GM12878 (cell line): ENCODE results near the gene FAM50A. TPM values are rescaled to one million over a fixed set of nuclear protein-coding genes. Genes with fewer than 3 reads are reported as not detected.

ENCODE experiments used
- ATAC-seq: fragments of 200-7000 bp; cut with Tn5 transposase; 3 replicates; pipeline ENCODE4 v1.9.1; 2020; ENCODE audit warnings: mild to moderate bottlenecking, moderate library complexity
- BruUV-seq: library from RNA; stranded (reverse); fragments of 400-500 nt; replicated peaks from 2 replicates; lab custom pipeline; 2021; lab: Mats Ljungman, UMichigan
- CTCF ChIA-PET: fragments of 300-600 bp; sonication (Branson Sonifier 250); formaldehyde crosslinking; extraction: SDS; loops from one replicate; lab custom pipeline; 2021; ENCODE audit warnings: inconsistent platforms; lab: Yijun Ruan, JAX
- POLR2A ChIA-PET: fragments of 350-600 bp; formaldehyde crosslinking; extraction: SDS; loops from one replicate; lab custom pipeline; 2021; ENCODE audit warnings: inconsistent platforms; lab: Charles Lee
- RAD21 ChIA-PET: fragments of 300-600 bp; sonication (Branson Sonifier 250); formaldehyde crosslinking; loops from one replicate; lab custom pipeline; 2023; ENCODE audit warnings: antibody characterized with exemption; ENCODE audit not compliant: unreplicated experiment; lab: Charles Lee
- SMC1A ChIA-PET: fragments of 300-600 bp; sonication (Branson Sonifier 250); formaldehyde crosslinking; loops from one replicate; lab custom pipeline; 2023; ENCODE audit not compliant: unreplicated experiment, uncharacterized antibody; lab: Charles Lee
- DNase-seq: peaks from one replicate; pipeline ENCODE4 v3.0.0-alpha.2; 2011; ENCODE audit warnings: low read depth, low spot score
- FAIRE-seq: peaks from 3 replicates; lab custom pipeline; 2011; peaks lifted over from hg19 to GRCh38; lab: Jason Lieb, UNC
- H2AFZ ChIP-seq: 2 replicates; pipeline ENCODE4 v1.6.0; 2011; ENCODE audit warnings: low read depth, low read length, control low read depth; ENCODE audit not compliant: control insufficient read depth
- H3K27ac ChIP-seq: 2 replicates; pipeline ENCODE4 v1.5.1; 2011; ENCODE audit warnings: control low read depth; ENCODE audit not compliant: control insufficient read depth, insufficient read depth
- H3K27me3 ChIP-seq, 2 experiments: replicated peaks in 1 of 2; 2 replicates each; pipeline versions ENCODE4 v1.6.0 to v1.6.1; 2011; ENCODE audit warnings: low read length in 1 of 2; ENCODE audit not compliant: control insufficient read depth in 2 of 2, insufficient read depth in 2 of 2
- H3K36me3 ChIP-seq, 2 experiments: 2 replicates each; pipeline ENCODE4 v1.5.1; 2011; ENCODE audit warnings: low read length in 1 of 2; ENCODE audit not compliant: control insufficient read depth in 2 of 2, insufficient read depth in 2 of 2
- H3K4me1 ChIP-seq: 2 replicates; pipeline ENCODE4 v1.6.1; 2011; ENCODE audit warnings: mild to moderate bottlenecking, low read length, moderate library complexity, mixed read lengths; ENCODE audit not compliant: control insufficient read depth, insufficient read depth
- H3K4me2 ChIP-seq: 2 replicates; pipeline ENCODE4 v1.6.0; 2011; ENCODE audit warnings: control low read depth; ENCODE audit not compliant: control insufficient read depth, insufficient read depth
- H3K4me3 ChIP-seq: fragments of 200-600 bp; sonication (generic); 2 replicates; pipeline ENCODE4 v1.5.1; 2016
- H3K79me2 ChIP-seq: 2 replicates; pipeline ENCODE4 v1.6.0; 2011; ENCODE audit warnings: low read length; ENCODE audit not compliant: control insufficient read depth, insufficient read depth
- H3K9ac ChIP-seq: 2 replicates; pipeline ENCODE4 v1.8.0; 2011; ENCODE audit warnings: low read length, control low read depth, mixed read lengths; ENCODE audit not compliant: control insufficient read depth, insufficient read depth
- H3K9me3 ChIP-seq: replicated peaks from 3 replicates; pipeline ENCODE4 v1.5.1; 2011; ENCODE audit warnings: mild to moderate bottlenecking, low read length; ENCODE audit not compliant: control insufficient read depth, insufficient read depth
- H4K20me1 ChIP-seq: 2 replicates; pipeline ENCODE4 v1.6.0; 2011; ENCODE audit not compliant: control insufficient read depth, insufficient read depth
- CBX3 ChIP-seq: fragments of 200-600 bp; sonication (generic); IDR thresholded peaks from 2 replicates; pipeline ENCODE4 v1.6.1; 2016; ENCODE audit warnings: low read depth, borderline replicate concordance
- CEBPB ChIP-seq, 2 experiments: fragments of 150-350 bp in 1 of 2; IDR thresholded peaks; 2 replicates each; pipeline ENCODE4 v1.6.1; 2012 to 2014; ENCODE audit warnings: low read depth in 2 of 2, low read length in 2 of 2, borderline replicate concordance in 1 of 2, inconsistent platforms in 1 of 2
- JUNB ChIP-seq: IDR thresholded peaks from 2 replicates; pipeline ENCODE4 v1.6.1; 2016; ENCODE audit warnings: antibody characterized with exemption, mild to moderate bottlenecking
- LARP7 ChIP-seq: fragments of 450-650 bp; IDR thresholded peaks from 2 replicates; pipeline ENCODE4 v1.6.1; 2017; ENCODE audit warnings: mild to moderate bottlenecking
- PML ChIP-seq: IDR thresholded peaks from 2 replicates; pipeline ENCODE4 v1.6.1; 2012; ENCODE audit warnings: low read length, inconsistent platforms
- PRDM15 ChIP-seq: fragments of 450-650 bp; formaldehyde crosslinking; IDR thresholded peaks from 2 replicates; pipeline ENCODE4 v1.4.0; 2020; ENCODE audit warnings: mild to moderate bottlenecking, moderate library complexity
- RAD51 ChIP-seq: fragments of 450-650 bp; IDR thresholded peaks from 2 replicates; pipeline ENCODE4 v1.6.1; 2016; ENCODE audit warnings: moderate library complexity, mild to moderate bottlenecking, inconsistent platforms
- TCF3 ChIP-seq: IDR thresholded peaks from 2 replicates; pipeline ENCODE4 v1.6.1; 2012; ENCODE audit warnings: low read depth, mild to moderate bottlenecking, low read length, borderline replicate concordance; ENCODE audit not compliant: insufficient read depth
- WGBS: methylation state at CpG from one replicate; pipeline ENCODE4 v1.1.6; 2016; ENCODE audit warnings: low lambda C conversion rate; ENCODE audit not compliant: insufficient replicate concordance, insufficient coverage; ENCODE audit errors: missing lambda C conversion rate; 5-methylcytosine and 5-hydroxymethylcytosine counted together
- in situ Hi-C: fragments of 300-500 bp; cut with MboI; formaldehyde crosslinking; loops from 9 replicates; pipeline ENCODE4 v1.14.3; 2018; ENCODE audit warnings: mixed read lengths
- intact Hi-C: fragments of 100-400 bp; cut with micrococcal nuclease; formaldehyde crosslinking; loops from one replicate; pipeline ENCODE4 v1.14.2; 2022; ENCODE audit not compliant: unreplicated experiment
- polyA plus RNA-seq, 11 experiments: library from polyadenylated mRNA; depleted of rRNA in 4 of 11; unstranded in 6 of 11; stranded (reverse) in 5 of 11; fragments of >200 nt; fragmentation: Nextera tagmentation in 4 of 11; fragmentation: Illumina TruSeq in 1 of 11; extraction: Ambion mirVana in 4 of 11; extraction: Trizol in 1 of 11; gene quantifications; 1 replicate in 1 of 11; 2 replicates in 10 of 11; pipeline versions ENCODE4 v1.2.1 to v1.2.3, GENCODE V29; 2011 to 2016; ENCODE audit warnings: inconsistent platforms in 2 of 11, missing spikeins in 2 of 11, low read depth in 1 of 11
- total RNA-seq, 4 experiments: library from RNA; depleted of rRNA in 3 of 4; stranded (reverse); fragments of >200 nt in 3 of 4; fragmentation: Illumina TruSeq in 1 of 4; extraction: Trizol in 1 of 4; gene quantifications; 2 replicates each; pipeline versions ENCODE4 v1.2.1 to v1.2.3, GENCODE V29; 2013 to 2021

Gene FAM50A
- total and polyA plus RNA-seq, 10 of the 15 experiments (the other 5 are each of a cell fraction or from before 2014, with no cell fraction given) = 4.2 to 46.7 (median 34.6) TPM

- ChIA-PET RAD21 (interaction anchor here (0.8 kb wide), 2 partner anchors 9 to 48 kb away, joined by 3 to 4 read pairs; no protein-coding TSS in a partner anchor), SMC1A (no interaction called here), CTCF (no interaction called here), POLR2A (interaction anchor here (0.7 to 1.4 kb wide), 4 partner anchors 9 to 20 kb away, joined by 3 to 7 read pairs (median 3); partner anchors contain the start of gene UBL4A)
- no peak for TF ChIP-seq JUNB
- TF ChIP-seq CEBPB (IDR thresholded peaks at IDR 0.05; ENCODE audit: borderline replicate concordance in 1 of 2, low read depth in 2 of 2, low read length in 2 of 2) = no peak
- TF ChIP-seq LARP7 = no peak
- no peak for TF ChIP-seq CBX3
- TF ChIP-seq PML = no peak
- no peak for TF ChIP-seq PRDM15 (CRISPR knock-in tag)
- no peak for TF ChIP-seq TCF3
- no peak for TF ChIP-seq RAD51
- no peak overlapping the region for H2AFZ ChIP-seq
- no peaks in the 10 kb centered on the region for H3K27me3 ChIP-seq
- ATAC-seq (no peak), FAIRE-seq (no peak), DNase-seq (no peak)
- intact Hi-C loops (loop anchor here (2.0 to 5.0 kb wide), 3 partner anchors 39 to 67 kb away; partner anchors contain the start of genes FAM3A, GDI1 and TAFAZZIN), in situ Hi-C loops (no loop called here)
- H3K36me3 ChIP-seq = no peaks in the 10 kb centered on the region
- no peak overlapping the region for H3K27ac ChIP-seq
- H3K9me3 ChIP-seq = no peaks in the 10 kb centered on the region; the same call in 2 of the 3 replicates
- peak overlapping the region; percentile 58; the same call in 1 of the 2 replicates for H3K4me3 ChIP-seq
- H3K9ac ChIP-seq = peak overlapping the region; percentile 50; the same call in 1 of the 2 replicates
- no peaks in the 10 kb centered on the region for H4K20me1 ChIP-seq
- 51% methylated on average over 21 of the region's 24 CpGs for WGBS
- no peaks in the 10 kb centered on the region; the same call in 1 of the 2 replicates for H3K79me2 ChIP-seq
- H3K4me1 ChIP-seq = no peaks in the 10 kb centered on the region; the same call in 1 of the 2 replicates
- peak overlapping the region; percentile 94 for H3K4me2 ChIP-seq
- BruUV-seq = TSS peak; percentile 84
Observed at GRCh38 chrX:154477891-154478477, 34.0 kb downstream of the FAM50A start.
